AG09319 (cell line): ENCODE results near the gene RASA1.

Experiments used
- DNase-seq: peaks from one replicate; pipeline ENCODE4 v3.0.0-alpha.2; 2010; ENCODE audit warnings: low read depth; ENCODE audit errors: extremely low read depth
- TF ChIP-seq, protein P1 (sequence below): IDR thresholded peaks from 2 replicates; pipeline ENCODE4 v1.5.1; 2011; ENCODE audit warnings: low read depth, mild to moderate bottlenecking, inconsistent platforms, low read length, moderate library complexity

The RASA1 gene

DNA sequence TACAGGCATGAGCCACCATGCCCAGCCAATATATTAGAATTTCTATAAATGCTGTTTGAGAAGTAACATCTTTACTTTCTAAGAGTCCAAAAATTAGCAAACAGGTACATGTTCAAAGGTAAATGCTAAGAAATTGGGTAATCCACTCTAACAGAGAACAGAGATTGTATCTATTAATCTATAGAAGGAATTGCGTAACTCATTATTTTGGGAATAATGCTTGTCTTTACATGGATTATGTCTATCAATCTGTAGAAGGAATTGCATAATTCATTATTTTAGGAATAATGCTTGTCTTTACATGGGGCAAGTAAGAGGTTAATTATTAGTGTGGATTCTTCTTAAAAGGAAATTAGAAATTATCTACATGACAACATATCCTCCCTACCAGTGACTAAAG, 114.5 kb downstream of the RASA1 start:
- no peak for DNase-seq
- TF ChIP-seq, protein P1, sequence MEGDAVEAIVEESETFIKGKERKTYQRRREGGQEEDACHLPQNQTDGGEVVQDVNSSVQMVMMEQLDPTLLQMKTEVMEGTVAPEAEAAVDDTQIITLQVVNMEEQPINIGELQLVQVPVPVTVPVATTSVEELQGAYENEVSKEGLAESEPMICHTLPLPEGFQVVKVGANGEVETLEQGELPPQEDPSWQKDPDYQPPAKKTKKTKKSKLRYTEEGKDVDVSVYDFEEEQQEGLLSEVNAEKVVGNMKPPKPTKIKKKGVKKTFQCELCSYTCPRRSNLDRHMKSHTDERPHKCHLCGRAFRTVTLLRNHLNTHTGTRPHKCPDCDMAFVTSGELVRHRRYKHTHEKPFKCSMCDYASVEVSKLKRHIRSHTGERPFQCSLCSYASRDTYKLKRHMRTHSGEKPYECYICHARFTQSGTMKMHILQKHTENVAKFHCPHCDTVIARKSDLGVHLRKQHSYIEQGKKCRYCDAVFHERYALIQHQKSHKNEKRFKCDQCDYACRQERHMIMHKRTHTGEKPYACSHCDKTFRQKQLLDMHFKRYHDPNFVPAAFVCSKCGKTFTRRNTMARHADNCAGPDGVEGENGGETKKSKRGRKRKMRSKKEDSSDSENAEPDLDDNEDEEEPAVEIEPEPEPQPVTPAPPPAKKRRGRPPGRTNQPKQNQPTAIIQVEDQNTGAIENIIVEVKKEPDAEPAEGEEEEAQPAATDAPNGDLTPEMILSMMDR: no peak

DNA sequence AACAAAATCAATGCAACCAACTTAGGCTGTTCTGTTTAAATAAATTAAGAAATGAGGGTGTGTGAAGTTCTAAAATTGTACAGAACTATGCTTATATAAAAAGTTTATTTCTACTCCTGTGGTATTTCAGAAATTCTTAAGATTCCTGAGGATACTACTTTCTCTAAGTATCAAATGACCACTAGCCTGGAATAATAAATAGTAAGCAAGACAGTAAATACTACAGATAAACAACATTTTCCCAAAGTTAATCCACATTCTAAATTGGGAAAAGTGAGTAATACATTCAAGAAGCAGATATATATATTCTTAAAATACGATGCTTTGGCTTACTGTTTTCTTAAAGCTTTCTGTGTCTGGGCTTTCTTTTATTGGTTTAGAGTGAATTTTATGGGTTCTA, 115.5 kb downstream of the RASA1 start:
- DNase-seq: no peak
- TF ChIP-seq, protein P1: no peak

DNA sequence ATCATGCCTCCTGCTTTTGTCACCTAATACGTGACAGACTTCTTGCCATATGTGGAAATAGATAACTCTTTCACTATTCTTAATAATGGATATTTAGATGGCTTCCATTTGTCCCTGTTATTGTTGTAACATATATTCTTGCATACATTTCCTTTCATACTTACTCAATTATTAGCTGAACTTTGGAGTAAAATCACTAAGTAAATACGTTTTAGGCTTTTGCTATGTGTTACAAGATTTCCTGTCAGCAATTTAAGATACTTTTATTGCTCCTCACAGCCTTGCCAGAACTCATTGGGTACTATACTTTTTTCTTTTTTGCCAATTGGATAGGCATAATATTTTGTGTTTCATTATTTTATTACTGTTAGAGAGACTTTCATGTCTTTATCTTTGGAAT, 118.1 kb downstream of the RASA1 start:
- TF ChIP-seq, protein P1: no peak
- no peak for DNase-seq

DNA sequence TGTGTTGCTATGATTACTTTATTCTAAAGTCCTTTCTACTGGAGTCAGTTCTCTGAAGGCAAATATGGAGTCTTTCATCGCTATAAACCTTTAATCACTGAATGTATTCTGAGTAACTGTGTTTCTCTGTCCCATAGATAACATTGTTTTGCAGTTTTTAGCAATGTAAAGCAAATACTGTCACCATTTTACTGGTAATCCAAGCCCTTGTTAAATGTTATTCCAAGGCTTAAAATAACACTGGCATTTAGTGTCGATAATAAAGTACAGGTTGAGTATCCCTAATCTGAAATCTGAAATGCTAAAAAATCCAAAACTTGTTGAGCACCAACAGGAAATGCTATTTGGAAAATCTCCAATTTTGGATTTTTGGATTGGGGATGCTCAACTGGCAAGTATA, 120.4 kb downstream of the RASA1 start:
- TF ChIP-seq, protein P1: no peak

DNA sequence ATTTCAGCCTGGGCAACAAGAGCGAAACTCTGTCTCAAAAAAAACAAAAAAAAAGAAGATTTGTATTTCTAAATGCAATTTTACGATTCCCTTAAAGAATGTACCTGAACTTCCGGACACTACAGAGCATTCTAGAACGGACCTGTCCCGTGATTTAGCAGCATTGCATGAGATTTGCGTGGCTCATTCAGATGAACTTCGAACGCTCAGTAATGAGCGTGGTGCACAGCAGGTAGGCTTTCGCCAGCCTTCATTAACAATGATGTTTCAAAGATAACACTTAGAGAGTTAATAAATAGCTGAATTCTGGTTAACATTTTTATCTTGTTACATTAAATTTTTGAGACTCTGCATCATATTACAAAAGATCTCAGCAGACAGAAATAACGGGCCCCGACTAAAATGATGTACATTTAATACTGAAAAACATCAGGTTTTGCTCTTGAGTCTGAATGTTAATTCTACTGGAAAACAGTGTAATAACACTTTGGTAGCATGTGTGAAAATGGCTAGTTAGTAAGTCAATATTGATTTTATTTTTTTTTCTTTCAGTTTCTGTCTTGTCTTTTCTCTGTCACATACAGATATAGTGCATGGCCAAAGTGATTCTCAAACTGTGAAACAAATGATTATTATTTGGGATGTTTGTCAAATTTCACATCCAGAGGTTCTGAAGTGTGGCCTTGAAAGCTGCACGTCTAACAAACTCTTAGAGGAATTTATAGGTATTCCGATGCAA, 121.8 kb downstream of the RASA1 start:
- no peak for DNase-seq
- TF ChIP-seq, protein P1: no peak

More for the DNA sequence above, 120.4 kb downstream of the RASA1 start:
- no peak for DNase-seq

DNA sequence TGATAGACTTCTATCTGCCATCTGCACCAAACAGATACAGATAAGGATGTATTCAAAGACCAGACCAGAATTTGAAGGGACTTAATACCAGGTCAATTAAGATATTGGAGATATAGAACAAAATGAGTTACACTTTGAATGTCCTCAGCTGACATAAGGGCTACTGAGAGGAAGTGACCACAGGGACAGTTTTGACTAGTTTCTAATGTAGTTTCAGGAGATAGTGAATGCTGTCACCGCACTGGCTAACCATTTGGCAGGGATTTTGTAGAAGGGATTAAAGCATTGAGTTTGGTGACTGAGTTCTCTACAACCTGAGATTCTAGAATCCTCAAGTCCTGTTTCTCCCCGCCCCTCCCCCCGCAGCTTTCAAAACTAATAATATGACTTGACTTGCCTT, 122.4 kb downstream of the RASA1 start:
- no peak for DNase-seq
- TF ChIP-seq, protein P1: no peak

DNA sequence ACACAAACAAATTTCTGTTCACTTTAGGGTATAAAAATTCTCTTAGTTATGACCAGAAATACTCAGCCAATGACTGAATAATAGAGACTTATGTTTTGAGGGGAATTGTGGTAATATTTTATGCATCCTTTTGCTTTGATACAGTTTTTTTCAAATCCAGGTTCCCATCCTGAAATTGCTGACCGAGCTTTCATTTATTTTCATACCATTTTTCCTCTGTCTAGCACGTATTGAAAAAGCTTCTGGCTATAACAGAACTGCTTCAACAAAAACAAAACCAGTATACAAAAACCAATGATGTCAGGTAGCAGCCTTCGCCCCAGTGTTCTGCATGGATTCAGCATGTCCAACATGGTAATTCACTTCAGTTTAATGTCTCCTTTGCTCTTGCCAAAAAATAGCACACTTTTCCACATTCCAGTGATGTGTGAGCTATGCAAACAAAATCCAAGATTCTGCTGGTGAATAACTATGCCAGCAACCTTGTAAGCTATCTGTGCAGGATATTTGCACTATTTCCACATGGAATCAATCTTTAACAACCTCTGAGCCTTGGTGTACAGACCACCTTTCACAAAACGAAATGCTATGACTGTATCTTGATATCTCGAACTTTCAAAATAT, 123.0 kb downstream of the RASA1 start:
- DNase-seq: no peak
- TF ChIP-seq, protein P1: no peak
